ENCODE data around the gene AIFM1.

Gene AIFM1

GRCh38 chrX:130098210-130098552 lies 67.5 kb downstream of the AIFM1 start:
- Histone ChIP-seq H3K27me3 (replicated peaks; ENCODE audit: insufficient read depth, low read length) (no peaks in the 10 kb centered on the region), H3K36me3 (replicated peaks; ENCODE audit: insufficient read depth, low read length) (no peaks in the 10 kb centered on the region), H3K9me2 (replicated peaks; ENCODE audit: insufficient read depth, low read length) (no peaks in the 10 kb centered on the region), H3K9ac (ENCODE audit: low read length) (no peak overlapping the region), H3K4me1 (ENCODE audit: low read length) (no peaks in the 10 kb centered on the region), H3K27ac (ENCODE audit: low read length) (no peak overlapping the region), H2AFZ (ENCODE audit: low read length) (no peak overlapping the region), H4K20me1 (ENCODE audit: insufficient read depth, low read length) (no peaks in the 10 kb centered on the region), H3K79me2 (ENCODE audit: low read length) (peaks cover 19% of the 10 kb centered on the region), H3F3A (ENCODE audit: insufficient read depth, low read length) (no peaks in the 10 kb centered on the region), H3K4me3 (ENCODE audit: low read length) (no peak overlapping the region), H3K9me3 (replicated peaks; ENCODE audit: insufficient read depth, low read length) (no peaks in the 10 kb centered on the region), H3K4me2 (ENCODE audit: low read depth, low read length) (no peak overlapping the region)
- DNase-seq = no peak
- no peak for TF ChIP-seq EZH2phosphoT487 (IDR thresholded peaks at IDR 0.05; ENCODE audit: low read length)
- no peak for TF ChIP-seq EZH2 (optimal IDR thresholded peaks at IDR 0.05; ENCODE audit: low read depth, low read length)
- TF ChIP-seq CTCF (IDR thresholded peaks at IDR 0.05; ENCODE audit: low read length) = no peak

- peaks cover 19% of the 10 kb centered on the region for H3K79me2 ChIP-seq (ENCODE audit: low read length)
- no peak overlapping the region for H3K9ac ChIP-seq (ENCODE audit: low read length)
- H4K20me1 ChIP-seq (ENCODE audit: insufficient read depth, low read length) = no peaks in the 10 kb centered on the region
These were observed 68.0 kb downstream of the AIFM1 start for GRCh38 chrX:130097507-130098209.

GRCh38 chrX:130095249-130096030 lies 70.2 kb downstream of the AIFM1 start:
- no peak overlapping the region for H3K27ac ChIP-seq (ENCODE audit: low read length)
- H3K27me3 ChIP-seq (replicated peaks; ENCODE audit: insufficient read depth, low read length) = no peaks in the 10 kb centered on the region
- no peaks in the 10 kb centered on the region for H4K20me1 ChIP-seq (ENCODE audit: insufficient read depth, low read length)
- peaks cover 13% of the 10 kb centered on the region for H3K4me1 ChIP-seq (ENCODE audit: low read length)
- no peak overlapping the region for H2AFZ ChIP-seq (ENCODE audit: low read length)
- H3K4me2 ChIP-seq (ENCODE audit: low read depth, low read length) = no peak overlapping the region
- H3K9me3 ChIP-seq (replicated peaks; ENCODE audit: insufficient read depth, low read length) = no peaks in the 10 kb centered on the region
- no peaks in the 10 kb centered on the region for H3K9me2 ChIP-seq (replicated peaks; ENCODE audit: insufficient read depth, low read length)
- H3F3A ChIP-seq (ENCODE audit: insufficient read depth, low read length) = no peaks in the 10 kb centered on the region
- H3K9ac ChIP-seq (ENCODE audit: low read length) = no peak overlapping the region
- H3K79me2 ChIP-seq (ENCODE audit: low read length) = peaks cover 7% of the 10 kb centered on the region
- no peaks in the 10 kb centered on the region for H3K36me3 ChIP-seq (replicated peaks; ENCODE audit: insufficient read depth, low read length)
- H3K4me3 ChIP-seq (ENCODE audit: low read length) = no peak overlapping the region
- no peak for TF ChIP-seq EZH2 (optimal IDR thresholded peaks at IDR 0.05; ENCODE audit: low read depth, low read length)
- no peak for TF ChIP-seq CTCF (IDR thresholded peaks at IDR 0.05; ENCODE audit: low read length)
- no peak for TF ChIP-seq EZH2phosphoT487 (IDR thresholded peaks at IDR 0.05; ENCODE audit: low read length)
- DNase-seq = no peak

More at GRCh38 chrX:130097507-130098209, 68.0 kb downstream of the AIFM1 start:
- TF ChIP-seq EZH2 (optimal IDR thresholded peaks at IDR 0.05; ENCODE audit: low read depth, low read length) = no peak
- no peak for TF ChIP-seq EZH2phosphoT487 (IDR thresholded peaks at IDR 0.05; ENCODE audit: low read length)
- TF ChIP-seq CTCF (IDR thresholded peaks at IDR 0.05; ENCODE audit: low read length) = no peak
- no peaks in the 10 kb centered on the region for H3K9me2 ChIP-seq (replicated peaks; ENCODE audit: insufficient read depth, low read length)
- H3K27ac ChIP-seq (ENCODE audit: low read length) = no peak overlapping the region
- H3K4me2 ChIP-seq (ENCODE audit: low read depth, low read length) = no peak overlapping the region
- H3K27me3 ChIP-seq (replicated peaks; ENCODE audit: insufficient read depth, low read length) = no peaks in the 10 kb centered on the region
- H3K4me1 ChIP-seq (ENCODE audit: low read length) = peaks cover 3% of the 10 kb centered on the region
- no peaks in the 10 kb centered on the region for H3K36me3 ChIP-seq (replicated peaks; ENCODE audit: insufficient read depth, low read length)
- no peak for DNase-seq
- no peak overlapping the region for H3K4me3 ChIP-seq (ENCODE audit: low read length)
- H3F3A ChIP-seq (ENCODE audit: insufficient read depth, low read length) = no peaks in the 10 kb centered on the region
- no peak overlapping the region for H2AFZ ChIP-seq (ENCODE audit: low read length)
- H3K9me3 ChIP-seq (replicated peaks; ENCODE audit: insufficient read depth, low read length) = no peaks in the 10 kb centered on the region

Data from MM.1S (cell line).